Neural cell (in vitro differentiated cells): Measurements from ENCODE around the gene SIX2.

Source experiments
- CTCF ChIP-seq: fragments of 450-650 bp; IDR thresholded peaks from 2 replicates; pipeline ENCODE4 v1.5.1; 2014; ENCODE audit warnings: antibody characterized with exemption, mild to moderate bottlenecking, moderate library complexity; ENCODE audit not compliant: poor library complexity, severe bottlenecking
- EP300 ChIP-seq: fragments of 450-650 bp; conservative IDR thresholded peaks from 2 replicates; pipeline ENCODE4 v1.6.1; 2014; ENCODE audit warnings: antibody characterized with exemption, mild to moderate bottlenecking, moderate library complexity; ENCODE audit not compliant: poor library complexity, severe bottlenecking
- EZH2 ChIP-seq: fragments of 200-600, 300-800 bp; shearing (Covaris generic), sonication (generic); IDR thresholded peaks from 2 replicates; pipeline ENCODE4 v1.6.1; 2014; ENCODE audit warnings: antibody characterized with exemption, low read length, borderline replicate concordance, mild to moderate bottlenecking; ENCODE audit not compliant: insufficient read depth, poor library complexity, severe bottlenecking
- POLR2AphosphoS5 ChIP-seq: IDR thresholded peaks from 2 replicates; pipeline ENCODE4 v1.6.1; 2012
- RAD21 ChIP-seq: fragments of 450-650 bp; conservative IDR thresholded peaks from 2 replicates; pipeline ENCODE4 v1.6.1; 2014; ENCODE audit warnings: antibody characterized with exemption, mild to moderate bottlenecking, moderate library complexity
- REST ChIP-seq: IDR thresholded peaks from 2 replicates; pipeline ENCODE4 v1.6.1; 2012; ENCODE audit warnings: borderline replicate concordance

GRCh38 chr2:45007961-45008295, 1.3 kb downstream of the SIX2 start:
- no peak for TF ChIP-seq CTCF
- no peak for TF ChIP-seq REST
- no peak for TF ChIP-seq EZH2
- TF ChIP-seq EP300: no peak
- no peak for TF ChIP-seq RAD21
- no peak for TF ChIP-seq POLR2AphosphoS5
